HEK293T (cell line): Measurements from ENCODE around the gene PICALM.

Source experiments
- NFRKB ChIP-seq: fragments of 450-650 bp; IDR thresholded peaks from 2 replicates; pipeline ENCODE4 v1.6.1; 2016; ENCODE audit warnings: mild to moderate bottlenecking, moderate library complexity
- SP1 ChIP-seq: fragments of 450-650 bp; IDR thresholded peaks from 2 replicates; pipeline ENCODE4 v1.6.1; 2017

DNA sequence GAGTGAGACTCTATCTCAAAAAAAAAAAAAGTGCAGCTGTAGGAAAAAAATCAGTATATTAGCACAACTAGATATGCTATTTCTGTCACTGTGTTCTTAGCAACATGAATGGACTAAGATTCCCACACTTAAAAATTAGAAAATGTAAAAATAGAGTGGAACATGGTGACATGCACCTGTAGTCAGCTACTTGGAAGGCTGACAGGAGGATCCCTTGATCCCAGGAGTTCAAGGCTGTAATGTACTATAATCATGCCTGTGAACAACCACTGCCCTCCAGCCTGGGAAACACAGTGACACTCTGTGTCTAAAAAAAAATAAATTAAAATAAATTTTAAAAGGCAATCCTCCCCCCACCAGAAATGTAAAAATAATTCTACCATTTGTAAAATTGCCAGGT is 29.8 kb downstream of the PICALM start:
- TF ChIP-seq SP1: no peak
- no peak for TF ChIP-seq NFRKB
